GM19468 (cell line): Measurements from ENCODE around the gene SF3B5.
A peak's percentile ranks its signal among the peaks of the same experiment; 100 is the strongest.
"Not testable (repeated sequence)": the region's sequence is repeated elsewhere in the genome, so short reads cannot be mapped to it uniquely, and the experiment has no call there.

Experiments
- ATAC-seq: cut with Tn5 transposase; IDR thresholded peaks from one replicate; pipeline ENCODE4 v1.9.1; 2021; ENCODE audit warnings: mild to moderate bottlenecking, moderate library complexity, moderate number of reproducible peaks; ENCODE audit not compliant: unreplicated experiment; ENCODE audit errors: extremely low read depth

Gene SF3B5

GRCh38 chr6:144066255-144066654 lies 29.1 kb downstream of the SF3B5 start:
- no peak for ATAC-seq

GRCh38 chr6:144065213-144065660 lies 30.1 kb downstream of the SF3B5 start:
- ATAC-seq = no peak

DNA sequence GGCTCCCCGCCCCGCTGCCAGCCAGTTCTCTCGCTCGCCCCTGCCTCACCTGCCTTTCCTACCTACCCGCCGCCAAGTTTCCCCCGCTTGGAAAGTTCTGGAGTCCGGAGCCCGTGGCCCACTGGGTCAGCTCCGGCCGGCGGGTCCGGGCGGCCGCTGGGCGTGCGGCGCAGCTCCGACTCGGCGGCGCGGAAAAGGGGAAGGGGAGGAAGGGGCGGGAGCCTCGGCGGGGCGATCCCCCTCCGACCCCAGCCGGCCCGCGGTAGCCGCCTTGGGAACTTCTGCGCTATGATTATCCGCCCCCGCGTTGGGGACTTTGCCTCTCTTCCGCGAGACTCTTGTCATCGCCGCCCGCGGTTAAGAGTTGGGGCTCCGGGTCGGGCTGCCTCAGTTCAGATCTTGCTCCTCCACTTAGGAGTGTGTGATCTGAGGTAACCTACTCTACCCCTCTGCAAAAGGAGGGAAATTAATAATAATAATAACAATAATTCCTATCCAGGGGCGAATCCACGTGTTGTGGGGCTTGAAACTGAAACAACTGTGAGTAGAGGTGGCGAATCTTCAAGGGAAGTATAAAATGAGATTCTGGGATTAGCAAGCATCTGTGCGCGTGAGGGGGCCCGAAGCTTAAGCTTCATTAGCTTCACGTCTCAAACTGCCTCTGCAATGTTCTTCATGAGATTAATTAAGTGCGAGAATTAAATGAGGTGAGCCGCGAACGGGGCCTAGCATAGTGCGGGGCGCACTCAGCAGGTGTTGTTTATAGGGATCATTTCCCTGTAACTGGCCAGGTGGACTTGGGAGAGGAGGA lies 30.8 kb downstream of the SF3B5 start:
- no peak for ATAC-seq

GRCh38 chr6:144063744-144064401 lies 31.5 kb downstream of the SF3B5 start:
- peak; percentile 62 for ATAC-seq

- no peak for ATAC-seq
Measured at GRCh38 chr6:144063246-144063743, 32.1 kb downstream of the SF3B5 start.

DNA sequence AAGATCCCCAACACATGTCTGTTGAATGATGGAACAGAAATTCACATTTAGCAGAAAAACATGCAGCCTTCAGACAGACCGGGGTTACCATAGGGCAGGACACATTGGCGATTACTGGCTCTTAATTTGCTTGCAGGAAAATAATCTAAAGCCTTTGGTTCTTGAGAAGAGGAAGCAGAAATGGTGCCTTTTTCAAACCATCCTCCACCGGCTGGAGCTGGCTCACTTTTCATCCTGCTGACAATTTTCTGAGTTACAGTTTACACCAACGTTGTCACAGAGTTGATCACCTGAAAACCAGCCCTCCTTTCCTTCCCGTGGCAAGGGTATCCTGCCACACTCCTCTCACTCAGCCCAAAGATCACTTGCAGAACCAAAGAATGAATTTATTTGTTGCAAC lies 32.6 kb downstream of the SF3B5 start:
- no peak for ATAC-seq

DNA sequence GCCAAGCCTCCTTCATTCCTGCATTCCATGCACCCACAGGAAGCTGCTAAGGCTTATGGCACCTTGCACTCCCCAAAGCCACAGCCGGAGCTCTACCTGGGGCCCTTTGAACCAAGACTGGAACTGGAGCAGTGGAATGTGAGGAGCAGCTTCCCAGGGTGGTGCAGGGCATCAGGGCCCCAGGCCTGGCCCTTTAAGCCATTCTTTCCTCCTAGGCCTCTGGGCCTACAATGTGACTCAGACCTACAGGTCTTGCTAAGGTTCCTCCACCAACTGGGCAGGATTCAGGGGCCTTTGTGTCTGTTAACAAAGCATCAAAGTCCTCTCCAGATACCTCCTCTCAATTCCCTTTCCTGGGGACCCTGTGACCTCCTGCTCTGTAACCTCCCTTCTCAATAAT lies 36.2 kb downstream of the SF3B5 start:
- ATAC-seq = no peak

- ATAC-seq = peak; percentile 68
Measured at GRCh38 chr6:144055121-144055931, 40.0 kb downstream of the SF3B5 start.

GRCh38 chr6:144053601-144054000 lies 41.8 kb downstream of the SF3B5 start:
- ATAC-seq = no peak

- no peak for ATAC-seq
Measured at GRCh38 chr6:144052488-144052887, 42.9 kb downstream of the SF3B5 start.

GRCh38 chr6:144049386-144049785 lies 46.0 kb downstream of the SF3B5 start:
- no peak for ATAC-seq

- ATAC-seq = no peak
Measured at GRCh38 chr6:144047688-144048087, 47.7 kb downstream of the SF3B5 start.

DNA sequence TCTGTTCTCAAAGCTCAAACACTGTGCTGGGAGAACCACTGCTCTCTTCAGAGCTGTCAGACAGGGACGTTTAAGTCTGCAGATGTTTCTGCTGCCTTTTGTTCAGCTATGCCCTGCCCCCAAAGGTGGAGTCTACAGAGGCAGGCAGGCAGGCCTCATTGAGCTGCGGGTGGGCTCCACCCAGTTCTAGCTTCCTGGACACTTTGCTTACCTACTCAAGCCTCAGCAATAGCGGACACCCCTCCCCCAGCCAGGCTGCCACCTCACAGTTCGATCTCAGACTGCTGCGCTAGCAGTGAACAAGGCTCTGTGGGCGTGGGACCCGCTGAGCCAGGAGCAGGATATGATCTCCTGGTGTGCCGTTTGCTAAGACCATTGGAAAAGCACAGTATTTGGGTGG lies 48.7 kb downstream of the SF3B5 start:
- ATAC-seq = not testable (repeated sequence)

DNA sequence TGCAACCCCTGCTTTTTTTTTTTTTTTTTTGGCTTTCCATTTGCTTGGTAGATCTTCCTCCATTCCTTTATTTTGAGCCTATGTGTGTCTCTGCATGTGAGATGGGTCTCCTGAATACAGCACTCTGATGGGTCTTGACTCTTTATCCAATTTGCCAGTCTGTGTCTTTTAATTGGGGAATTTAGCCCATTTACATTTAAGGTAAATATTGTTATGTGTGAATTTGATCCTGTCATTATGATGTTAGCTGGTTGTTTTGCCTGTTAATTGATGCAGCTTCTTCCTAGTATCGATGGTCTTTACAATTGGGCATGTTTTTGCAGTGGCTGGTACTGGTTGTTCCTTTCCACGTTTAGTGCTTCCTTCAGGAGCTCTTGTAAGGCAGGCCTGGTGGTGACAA lies 50.4 kb downstream of the SF3B5 start:
- not testable (repeated sequence) for ATAC-seq
